SK-N-SH treated with all-trans-retinoic acid at 6 μM for 48 hours (cell line): Measurements from ENCODE around the gene WNK2.

ENCODE experiments used
- ATAC-seq: fragments of 200-7000 bp; cut with Tn5 transposase; 3 replicates; pipeline ENCODE4 v1.9.1; 2020; ENCODE audit warnings: mild to moderate bottlenecking, moderate library complexity
- ARNTL ChIP-seq: fragments of 450-650 bp; formaldehyde crosslinking; IDR thresholded peaks from 2 replicates; pipeline ENCODE4 v1.5.0; 2020; ENCODE audit warnings: low read depth, mild to moderate bottlenecking, moderate library complexity, borderline replicate concordance
- BACH2 ChIP-seq: fragments of 250-450 bp; sonication (Bioruptor Pico); IDR thresholded peaks from 2 replicates; pipeline ENCODE4 v1.9.0; 2021; ENCODE audit warnings: mild to moderate bottlenecking, borderline replicate concordance
- CSDC2 ChIP-seq: fragments of 250-450 bp; sonication (Bioruptor Pico); IDR thresholded peaks from 2 replicates; pipeline ENCODE4 v1.5.0; 2020; ENCODE audit warnings: mild to moderate bottlenecking, moderate library complexity
- ESRRG ChIP-seq: fragments of 250-450 bp; sonication (Bioruptor Pico); IDR thresholded peaks from 2 replicates; pipeline ENCODE4 v1.6.1; 2021; ENCODE audit warnings: mild to moderate bottlenecking
- ISL1 ChIP-seq: fragments of 250-450 bp; sonication (Bioruptor Pico); IDR thresholded peaks from 2 replicates; pipeline ENCODE4 v2.1.2; 2022; ENCODE audit warnings: mild to moderate bottlenecking, moderate library complexity
- OSR1 ChIP-seq: fragments of 250-450 bp; sonication (Bioruptor Pico); IDR thresholded peaks from 2 replicates; pipeline ENCODE4 v1.8.0; 2022; ENCODE audit warnings: moderate library complexity, mild to moderate bottlenecking, inconsistent platforms
- PPARA ChIP-seq: fragments of 250-450 bp; sonication (Bioruptor Pico); IDR thresholded peaks from 2 replicates; pipeline ENCODE4 v1.5.0; 2020; ENCODE audit warnings: mild to moderate bottlenecking, borderline replicate concordance
- RARB ChIP-seq: fragments of 250-450 bp; sonication (Bioruptor Pico); IDR thresholded peaks from 2 replicates; pipeline ENCODE4 v1.8.0; 2021; ENCODE audit warnings: mild to moderate bottlenecking, moderate library complexity
- SNAI2 ChIP-seq: fragments of 250-450 bp; sonication (Bioruptor Pico); IDR thresholded peaks from 2 replicates; pipeline ENCODE4 v1.5.0; 2020; ENCODE audit warnings: mild to moderate bottlenecking, moderate library complexity
- TCF4 ChIP-seq: fragments of 250-450 bp; sonication (Bioruptor Pico); IDR thresholded peaks from 2 replicates; pipeline ENCODE4 v1.8.0; 2021; ENCODE audit warnings: mild to moderate bottlenecking, moderate library complexity, borderline replicate concordance
- ZC3H10 ChIP-seq: fragments of 250-450 bp; sonication (Bioruptor Pico); IDR thresholded peaks from 2 replicates; pipeline ENCODE4 v1.5.1; 2021; ENCODE audit warnings: mild to moderate bottlenecking, moderate library complexity
- ZFP3 ChIP-seq: fragments of 250-450 bp; sonication (Bioruptor Pico); IDR thresholded peaks from 2 replicates; pipeline ENCODE4 v1.5.0; 2020; ENCODE audit warnings: mild to moderate bottlenecking, moderate library complexity
- ZFP30 ChIP-seq: fragments of 450-650 bp; formaldehyde crosslinking; IDR thresholded peaks from 2 replicates; pipeline ENCODE4 v1.5.0; 2022; ENCODE audit warnings: mild to moderate bottlenecking, moderate library complexity
- ZNF565 ChIP-seq: fragments of 450-650 bp; formaldehyde crosslinking; conservative IDR thresholded peaks from 2 replicates; pipeline ENCODE4 v1.5.0; 2020; ENCODE audit warnings: low read depth, mild to moderate bottlenecking, moderate library complexity
- ZNF70 ChIP-seq: fragments of 450-650 bp; formaldehyde crosslinking; IDR thresholded peaks from 2 replicates; pipeline ENCODE4 v1.5.0; 2020; ENCODE audit warnings: mild to moderate bottlenecking, moderate library complexity
- TF ChIP-seq, protein P1 (sequence below): fragments of 250-450 bp; sonication (Bioruptor Pico); IDR thresholded peaks from 2 replicates; pipeline ENCODE4 v1.5.1; 2020; ENCODE audit warnings: low read depth, mild to moderate bottlenecking, moderate library complexity
- TF ChIP-seq, protein P2 (sequence below): fragments of 250-450 bp; sonication (Bioruptor Pico); IDR thresholded peaks from 2 replicates; pipeline ENCODE4 v1.5.1; 2021; ENCODE audit warnings: mild to moderate bottlenecking, moderate library complexity
- TF ChIP-seq, protein P3 (sequence below): fragments of 250-450 bp; sonication (Bioruptor Pico); IDR thresholded peaks from 2 replicates; pipeline ENCODE4 v1.8.0; 2021; ENCODE audit warnings: low read depth, mild to moderate bottlenecking, moderate library complexity, borderline replicate concordance
- TF ChIP-seq, protein P4 (sequence below): fragments of 250-450 bp; sonication (Bioruptor Pico); IDR thresholded peaks from 2 replicates; pipeline ENCODE4 v1.5.0; 2020; ENCODE audit warnings: mild to moderate bottlenecking, moderate library complexity

WNK2 gene

DNA sequence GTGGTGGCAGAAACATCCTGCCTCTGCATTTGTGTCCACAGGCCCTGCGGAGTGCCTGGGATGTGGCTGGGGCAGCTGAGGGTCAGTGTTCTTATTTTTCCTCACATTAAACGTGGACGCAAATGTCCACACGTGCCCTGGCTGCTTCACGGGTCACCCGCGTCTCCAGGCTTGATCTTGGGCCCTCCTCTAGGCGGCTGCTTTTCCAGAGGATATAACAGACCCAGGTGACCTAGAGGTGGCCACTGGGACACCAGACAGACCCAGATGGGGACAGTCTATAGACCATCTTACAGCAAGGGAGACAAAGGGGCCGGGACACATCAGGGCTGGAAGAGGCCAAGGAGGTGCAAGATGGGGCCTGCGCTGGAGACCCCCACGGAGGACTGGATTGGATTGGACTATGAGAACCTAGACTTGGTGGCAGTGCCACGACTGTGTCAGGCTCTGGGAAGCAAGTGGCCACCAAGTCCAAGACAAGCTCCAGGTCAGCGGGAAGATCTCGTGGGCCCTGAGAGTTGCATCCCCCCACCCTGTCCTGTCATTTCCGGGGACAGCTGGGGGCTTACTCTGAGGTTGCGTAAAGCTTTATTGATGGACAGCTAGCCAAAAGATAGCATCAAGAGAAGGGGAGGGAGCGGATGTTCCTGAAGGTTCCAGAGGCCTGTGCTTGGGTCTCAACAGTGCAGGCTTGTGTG lies 6.9 kb downstream of the WNK2 start (continued):
- TF ChIP-seq ARNTL (no peak), RARB (CRISPR knock-in tag) (no peak)
- TF ChIP-seq, all 23 proteins: peak for 0

DNA sequence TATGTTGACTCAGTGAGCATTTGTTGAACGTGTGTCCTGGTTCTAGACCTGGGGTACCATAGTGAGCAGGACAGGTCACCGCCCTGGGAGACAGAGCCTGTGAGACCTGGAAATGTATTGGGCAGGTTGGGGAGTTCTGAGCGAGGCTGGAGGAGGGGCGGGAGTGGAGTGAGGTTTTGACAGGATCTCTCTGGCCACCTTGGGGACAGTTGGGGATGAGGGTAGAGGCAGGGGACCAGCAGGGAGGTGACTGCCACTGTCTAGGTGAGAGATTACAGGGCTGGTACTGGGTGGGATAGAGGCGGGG lies 7.4 kb downstream of the WNK2 start:
- no peak for ATAC-seq
- no peak for TF ChIP-seq RARB (CRISPR knock-in tag)
- TF ChIP-seq, protein P1, sequence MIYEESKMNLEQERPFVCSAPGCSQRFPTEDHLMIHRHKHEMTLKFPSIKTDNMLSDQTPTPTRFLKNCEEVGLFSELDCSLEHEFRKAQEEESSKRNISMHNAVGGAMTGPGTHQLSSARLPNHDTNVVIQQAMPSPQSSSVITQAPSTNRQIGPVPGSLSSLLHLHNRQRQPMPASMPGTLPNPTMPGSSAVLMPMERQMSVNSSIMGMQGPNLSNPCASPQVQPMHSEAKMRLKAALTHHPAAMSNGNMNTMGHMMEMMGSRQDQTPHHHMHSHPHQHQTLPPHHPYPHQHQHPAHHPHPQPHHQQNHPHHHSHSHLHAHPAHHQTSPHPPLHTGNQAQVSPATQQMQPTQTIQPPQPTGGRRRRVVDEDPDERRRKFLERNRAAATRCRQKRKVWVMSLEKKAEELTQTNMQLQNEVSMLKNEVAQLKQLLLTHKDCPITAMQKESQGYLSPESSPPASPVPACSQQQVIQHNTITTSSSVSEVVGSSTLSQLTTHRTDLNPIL (CRISPR knock-in tag): no peak
- no peak for TF ChIP-seq ISL1 (CRISPR knock-in tag)
- no peak for TF ChIP-seq PPARA (CRISPR knock-in tag)
- no peak for TF ChIP-seq ESRRG
- TF ChIP-seq SNAI2 (CRISPR knock-in tag): no peak

DNA sequence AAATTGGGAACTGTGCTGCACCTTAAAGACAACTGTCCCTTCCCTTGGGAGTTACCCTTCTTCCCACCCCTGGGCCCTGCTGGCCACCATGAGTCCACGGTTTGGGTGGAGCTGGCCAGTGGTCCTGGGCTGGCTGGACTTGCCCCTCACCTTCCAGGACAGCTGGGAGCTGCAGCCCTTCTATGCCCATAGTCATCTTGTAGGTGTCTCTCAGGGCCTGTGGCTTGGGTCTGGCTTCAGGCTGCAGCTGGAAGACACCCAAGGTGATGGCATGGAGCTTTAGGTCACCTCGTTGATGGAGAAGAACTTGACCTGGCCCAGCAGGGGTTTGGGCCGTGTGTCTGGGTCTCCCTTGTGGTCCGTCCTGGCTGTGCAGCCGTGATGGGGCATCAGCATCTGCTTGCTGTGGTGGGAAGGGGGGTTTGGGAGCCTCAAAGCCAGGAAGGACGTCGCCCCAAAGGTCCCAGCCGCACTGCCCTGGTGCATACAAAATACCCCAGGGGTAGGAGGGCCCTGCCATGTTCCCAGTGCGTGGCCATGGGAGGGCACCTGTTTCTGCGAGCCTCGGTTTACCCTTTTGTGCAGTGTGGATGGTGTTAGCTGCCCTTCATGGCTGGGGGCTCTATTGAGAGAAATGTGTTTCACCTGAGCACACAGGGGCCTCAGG lies 8.9 kb downstream of the WNK2 start:
- TF ChIP-seq ZNF565 (CRISPR knock-in tag) (no peak), ESRRG (no peak), SNAI2 (CRISPR knock-in tag) (no peak), OSR1 (CRISPR knock-in tag) (no peak)
- TF ChIP-seq, protein P1 (CRISPR knock-in tag): no peak
- TF ChIP-seq, all 23 proteins: peak for 0
- ATAC-seq: no peak

DNA sequence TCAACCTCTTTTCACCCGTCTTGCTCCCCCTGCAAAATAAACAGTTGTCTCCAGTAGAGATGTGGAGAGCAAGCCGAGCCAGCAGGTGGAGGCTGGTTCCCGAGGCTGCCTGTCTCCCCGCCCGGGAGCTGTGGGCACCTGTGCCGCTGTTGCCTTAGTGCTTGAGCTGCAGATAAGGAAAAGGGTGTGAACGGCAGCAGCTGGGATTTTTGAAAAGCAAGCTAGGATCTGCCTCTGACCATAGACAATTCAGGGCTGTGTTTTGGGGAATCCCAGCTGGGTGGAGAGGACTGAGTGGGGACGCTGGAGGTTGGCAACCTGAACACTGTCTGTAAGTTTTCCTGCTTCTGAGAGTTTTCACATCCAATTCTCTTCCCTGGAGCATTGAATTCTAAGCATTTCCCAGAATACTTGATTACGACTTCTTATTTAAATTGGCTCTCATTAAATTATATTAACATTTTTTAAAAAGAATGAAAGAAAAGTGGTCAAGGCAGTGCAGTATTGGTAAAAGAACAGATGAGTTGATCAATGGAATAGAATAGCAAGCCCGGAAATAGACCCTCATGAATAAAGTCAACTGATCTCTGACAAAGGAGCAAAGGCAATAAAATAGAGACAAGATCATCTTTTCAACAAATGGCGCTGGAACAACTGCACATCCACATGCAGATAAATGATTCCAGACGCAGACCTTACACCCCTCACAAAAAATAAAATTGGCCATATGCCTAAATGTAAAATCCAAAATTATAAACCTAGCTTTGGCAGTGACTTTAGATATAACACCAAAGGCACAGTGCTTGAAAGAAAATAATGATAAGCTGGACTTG lies 9.7 kb downstream of the WNK2 start:
- TF ChIP-seq SNAI2 (CRISPR knock-in tag) (no peak), TCF4 (CRISPR knock-in tag) (peak; percentile 59; the same call in 1 of the 2 replicates), PPARA (CRISPR knock-in tag) (no peak)
- TF ChIP-seq, protein P2, sequence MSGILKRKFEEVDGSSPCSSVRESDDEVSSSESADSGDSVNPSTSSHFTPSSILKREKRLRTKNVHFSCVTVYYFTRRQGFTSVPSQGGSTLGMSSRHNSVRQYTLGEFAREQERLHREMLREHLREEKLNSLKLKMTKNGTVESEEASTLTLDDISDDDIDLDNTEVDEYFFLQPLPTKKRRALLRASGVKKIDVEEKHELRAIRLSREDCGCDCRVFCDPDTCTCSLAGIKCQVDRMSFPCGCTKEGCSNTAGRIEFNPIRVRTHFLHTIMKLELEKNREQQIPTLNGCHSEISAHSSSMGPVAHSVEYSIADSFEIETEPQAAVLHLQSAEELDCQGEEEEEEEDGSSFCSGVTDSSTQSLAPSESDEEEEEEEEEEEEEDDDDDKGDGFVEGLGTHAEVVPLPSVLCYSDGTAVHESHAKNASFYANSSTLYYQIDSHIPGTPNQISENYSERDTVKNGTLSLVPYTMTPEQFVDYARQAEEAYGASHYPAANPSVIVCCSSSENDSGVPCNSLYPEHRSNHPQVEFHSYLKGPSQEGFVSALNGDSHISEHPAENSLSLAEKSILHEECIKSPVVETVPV (CRISPR knock-in tag): no peak
- no peak for ATAC-seq

DNA sequence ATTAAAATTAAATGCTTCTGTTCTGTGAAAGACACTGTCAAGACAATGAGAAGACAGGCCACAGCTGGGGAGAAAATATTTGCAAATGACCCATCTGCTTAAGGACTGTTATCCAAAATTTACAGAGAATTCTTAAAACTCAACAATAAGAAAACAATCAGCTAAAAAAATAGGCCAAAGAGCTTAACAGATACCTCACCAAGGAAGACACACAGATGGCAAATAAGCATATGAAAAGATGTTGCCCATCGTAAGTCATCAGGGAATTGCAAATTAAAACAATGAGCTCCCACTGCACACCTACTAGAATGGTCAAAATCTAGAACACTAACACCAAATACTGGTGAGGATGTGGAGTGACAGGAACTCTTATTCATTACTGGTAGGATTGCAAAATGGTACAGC lies 10.3 kb downstream of the WNK2 start:
- no peak for ATAC-seq
- TF ChIP-seq SNAI2 (CRISPR knock-in tag): no peak
- TF ChIP-seq, protein P1 (CRISPR knock-in tag): no peak
- no peak for TF ChIP-seq ARNTL
- no peak for TF ChIP-seq ESRRG
- TF ChIP-seq ZNF70: no peak
- TF ChIP-seq ZFP3 (CRISPR knock-in tag): no peak
- no peak for TF ChIP-seq ISL1 (CRISPR knock-in tag)

DNA sequence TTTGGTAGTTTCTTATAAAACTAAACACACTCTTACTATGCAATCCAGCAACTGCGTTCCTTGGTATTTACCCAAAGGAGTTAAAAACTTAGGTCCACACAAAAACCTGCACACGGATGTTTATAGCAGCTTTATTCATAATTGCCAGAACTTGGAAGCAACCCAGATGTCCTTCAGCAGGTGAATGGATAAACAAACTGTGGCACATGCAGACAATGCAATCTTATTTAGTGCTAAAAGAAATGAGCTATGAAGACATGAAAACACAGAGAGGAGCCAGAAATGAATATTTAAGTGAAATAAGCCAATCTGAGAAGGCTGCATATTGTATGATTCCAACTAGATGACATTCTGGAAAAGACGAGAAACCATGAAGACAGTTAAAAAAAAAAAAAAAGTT lies 10.7 kb downstream of the WNK2 start:
- ATAC-seq: no peak
- TF ChIP-seq, protein P3, sequence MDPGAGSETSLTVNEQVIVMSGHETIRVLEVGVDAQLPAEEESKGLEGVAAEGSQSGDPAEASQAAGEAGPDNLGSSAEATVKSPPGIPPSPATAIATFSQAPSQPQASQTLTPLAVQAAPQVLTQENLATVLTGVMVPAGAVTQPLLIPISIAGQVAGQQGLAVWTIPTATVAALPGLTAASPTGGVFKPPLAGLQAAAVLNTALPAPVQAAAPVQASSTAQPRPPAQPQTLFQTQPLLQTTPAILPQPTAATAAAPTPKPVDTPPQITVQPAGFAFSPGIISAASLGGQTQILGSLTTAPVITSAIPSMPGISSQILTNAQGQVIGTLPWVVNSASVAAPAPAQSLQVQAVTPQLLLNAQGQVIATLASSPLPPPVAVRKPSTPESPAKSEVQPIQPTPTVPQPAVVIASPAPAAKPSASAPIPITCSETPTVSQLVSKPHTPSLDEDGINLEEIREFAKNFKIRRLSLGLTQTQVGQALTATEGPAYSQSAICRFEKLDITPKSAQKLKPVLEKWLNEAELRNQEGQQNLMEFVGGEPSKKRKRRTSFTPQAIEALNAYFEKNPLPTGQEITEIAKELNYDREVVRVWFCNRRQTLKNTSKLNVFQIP: no peak
- TF ChIP-seq ZFP30 (CRISPR knock-in tag): no peak
- no peak for TF ChIP-seq BACH2 (CRISPR knock-in tag)
- TF ChIP-seq, protein P4, sequence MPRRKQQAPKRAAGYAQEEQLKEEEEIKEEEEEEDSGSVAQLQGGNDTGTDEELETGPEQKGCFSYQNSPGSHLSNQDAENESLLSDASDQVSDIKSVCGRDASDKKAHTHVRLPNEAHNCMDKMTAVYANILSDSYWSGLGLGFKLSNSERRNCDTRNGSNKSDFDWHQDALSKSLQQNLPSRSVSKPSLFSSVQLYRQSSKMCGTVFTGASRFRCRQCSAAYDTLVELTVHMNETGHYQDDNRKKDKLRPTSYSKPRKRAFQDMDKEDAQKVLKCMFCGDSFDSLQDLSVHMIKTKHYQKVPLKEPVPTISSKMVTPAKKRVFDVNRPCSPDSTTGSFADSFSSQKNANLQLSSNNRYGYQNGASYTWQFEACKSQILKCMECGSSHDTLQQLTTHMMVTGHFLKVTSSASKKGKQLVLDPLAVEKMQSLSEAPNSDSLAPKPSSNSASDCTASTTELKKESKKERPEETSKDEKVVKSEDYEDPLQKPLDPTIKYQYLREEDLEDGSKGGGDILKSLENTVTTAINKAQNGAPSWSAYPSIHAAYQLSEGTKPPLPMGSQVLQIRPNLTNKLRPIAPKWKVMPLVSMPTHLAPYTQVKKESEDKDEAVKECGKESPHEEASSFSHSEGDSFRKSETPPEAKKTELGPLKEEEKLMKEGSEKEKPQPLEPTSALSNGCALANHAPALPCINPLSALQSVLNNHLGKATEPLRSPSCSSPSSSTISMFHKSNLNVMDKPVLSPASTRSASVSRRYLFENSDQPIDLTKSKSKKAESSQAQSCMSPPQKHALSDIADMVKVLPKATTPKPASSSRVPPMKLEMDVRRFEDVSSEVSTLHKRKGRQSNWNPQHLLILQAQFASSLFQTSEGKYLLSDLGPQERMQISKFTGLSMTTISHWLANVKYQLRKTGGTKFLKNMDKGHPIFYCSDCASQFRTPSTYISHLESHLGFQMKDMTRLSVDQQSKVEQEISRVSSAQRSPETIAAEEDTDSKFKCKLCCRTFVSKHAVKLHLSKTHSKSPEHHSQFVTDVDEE (CRISPR knock-in tag): no peak
- no peak for TF ChIP-seq ESRRG
- no peak for TF ChIP-seq CSDC2 (CRISPR knock-in tag)
- TF ChIP-seq ZNF70: no peak
- TF ChIP-seq RARB (CRISPR knock-in tag): no peak
- TF ChIP-seq ZC3H10 (CRISPR knock-in tag): no peak
- no peak for TF ChIP-seq ZFP3 (CRISPR knock-in tag)
- TF ChIP-seq ISL1 (CRISPR knock-in tag): no peak
- no peak for TF ChIP-seq OSR1 (CRISPR knock-in tag)
